ENCODE data around the gene SPEN.

The SPEN gene

GRCh38 chr1:15836772-15837669 is 10.5 kb upstream of the SPEN start:
- WGBS (ENCODE audit: extremely low coverage, insufficient coverage, insufficient read length), result no CpG with 5 or more reads among the region's 62 CpGs
- H3K79me2 ChIP-seq (ENCODE audit: control insufficient read depth, insufficient read depth, low read length, poor library complexity), result peaks cover 10% of the 10 kb centered on the region
- H2BK5ac ChIP-seq (ENCODE audit: low read depth, low read length, poor library complexity), result no peak overlapping the region
- H3K79me1 ChIP-seq (ENCODE audit: low read length), result peaks cover 14% of the 10 kb centered on the region
- H3K9me3 ChIP-seq (ENCODE audit: insufficient read depth, low read depth, low read length), result no peaks in the 10 kb centered on the region
- H2BK120ac ChIP-seq (ENCODE audit: insufficient read depth, low read length, poor library complexity), result no peak overlapping the region
- H3K27me3 ChIP-seq (ENCODE audit: insufficient read depth, low read length), result no peaks in the 10 kb centered on the region
- H2BK12ac ChIP-seq (ENCODE audit: low read length), result no peak overlapping the region
- no peak overlapping the region for H3K27ac ChIP-seq (ENCODE audit: low read depth, low read length)
- no peak overlapping the region for H2AFZ ChIP-seq (ENCODE audit: insufficient read depth, low read length, poor library complexity)
- no peak overlapping the region for H3K14ac ChIP-seq (ENCODE audit: low read length)
- H4K12ac ChIP-seq (ENCODE audit: low read depth, low read length), result peak overlapping the region; percentile 64
- H4K8ac ChIP-seq (ENCODE audit: low read depth, low read length), result peak overlapping the region; percentile 34
- H3K18ac ChIP-seq (ENCODE audit: low read length), result peak overlapping the region; percentile 47
- no peak overlapping the region for H2AK5ac ChIP-seq (ENCODE audit: low read length)
- peak; percentile 16 to 42 for DNase-seq
- no peak overlapping the region for H3K9ac ChIP-seq (ENCODE audit: low read length)
- no peaks in the 10 kb centered on the region for H3K36me3 ChIP-seq (ENCODE audit: control insufficient read depth in 1 of 2, insufficient read depth in 2 of 2, low read length in 2 of 2)
- no peak overlapping the region for H3K4me2 ChIP-seq (ENCODE audit: low read length)
- H3K23ac ChIP-seq (ENCODE audit: low read length), result no peak overlapping the region
- H3K4me3 ChIP-seq (ENCODE audit: low read depth, low read length), result no peak overlapping the region
- H3K4ac ChIP-seq (ENCODE audit: low read depth, low read length), result no peak overlapping the region
- no peak overlapping the region for H4K91ac ChIP-seq (ENCODE audit: low read depth, low read length)
- H3K4me1 ChIP-seq (ENCODE audit: control insufficient read depth in 1 of 2, insufficient read depth in 2 of 2, low read length in 2 of 2), result peaks cover 3 to 5% of the 10 kb centered on the region in 2 experiments

GRCh38 chr1:15837931-15838330 is 9.6 kb upstream of the SPEN start:
- H3K14ac ChIP-seq (ENCODE audit: low read length), result no peak overlapping the region
- no peak overlapping the region for H4K12ac ChIP-seq (ENCODE audit: low read depth, low read length)
- H3K9ac ChIP-seq (ENCODE audit: low read length), result no peak overlapping the region
- peaks cover 10% of the 10 kb centered on the region for H3K79me2 ChIP-seq (ENCODE audit: control insufficient read depth, insufficient read depth, low read length, poor library complexity)
- H4K91ac ChIP-seq (ENCODE audit: low read depth, low read length), result no peak overlapping the region
- H2AK5ac ChIP-seq (ENCODE audit: low read length), result no peak overlapping the region
- no peak overlapping the region for H3K4me2 ChIP-seq (ENCODE audit: low read length)
- H3K27me3 ChIP-seq (ENCODE audit: insufficient read depth, low read length), result no peaks in the 10 kb centered on the region
- H3K36me3 ChIP-seq (ENCODE audit: control insufficient read depth in 1 of 2, insufficient read depth in 2 of 2, low read length in 2 of 2), result no peaks in the 10 kb centered on the region
- H3K4me1 ChIP-seq (ENCODE audit: control insufficient read depth in 1 of 2, insufficient read depth in 2 of 2, low read length in 2 of 2), result peaks cover 3 to 5% of the 10 kb centered on the region in 2 experiments
- no peak overlapping the region for H2BK5ac ChIP-seq (ENCODE audit: low read depth, low read length, poor library complexity)
- no peaks in the 10 kb centered on the region for H3K9me3 ChIP-seq (ENCODE audit: insufficient read depth, low read depth, low read length)
- H3K79me1 ChIP-seq (ENCODE audit: low read length), result peaks cover 14% of the 10 kb centered on the region
- H2BK120ac ChIP-seq (ENCODE audit: insufficient read depth, low read length, poor library complexity), result no peak overlapping the region
- no peak overlapping the region for H3K4ac ChIP-seq (ENCODE audit: low read depth, low read length)
- no peak for DNase-seq
- H3K23ac ChIP-seq (ENCODE audit: low read length), result no peak overlapping the region
- no peak overlapping the region for H4K8ac ChIP-seq (ENCODE audit: low read depth, low read length)
- H3K27ac ChIP-seq (ENCODE audit: low read depth, low read length), result no peak overlapping the region
- WGBS (ENCODE audit: extremely low coverage, insufficient coverage, insufficient read length), result no CpG with 5 or more reads among the region's 7 CpGs
- H2BK12ac ChIP-seq (ENCODE audit: low read length), result no peak overlapping the region
- no peak overlapping the region for H3K4me3 ChIP-seq (ENCODE audit: low read depth, low read length)
- H2AFZ ChIP-seq (ENCODE audit: insufficient read depth, low read length, poor library complexity), result no peak overlapping the region
- no peak overlapping the region for H3K18ac ChIP-seq (ENCODE audit: low read length)

- Histone ChIP-seq H3K79me1 (ENCODE audit: low read length) (peaks cover 14% of the 10 kb centered on the region), H3K27ac (ENCODE audit: low read depth, low read length) (no peak overlapping the region), H3K4me3 (ENCODE audit: low read depth, low read length) (no peak overlapping the region), H3K4ac (ENCODE audit: low read depth, low read length) (no peak overlapping the region), H3K14ac (ENCODE audit: low read length) (no peak overlapping the region), H3K18ac (ENCODE audit: low read length) (no peak overlapping the region), H3K79me2 (ENCODE audit: control insufficient read depth, insufficient read depth, low read length, poor library complexity) (peaks cover 10% of the 10 kb centered on the region), H4K12ac (ENCODE audit: low read depth, low read length) (no peak overlapping the region), H3K23ac (ENCODE audit: low read length) (no peak overlapping the region), H3K9ac (ENCODE audit: low read length) (no peak overlapping the region), H3K4me2 (ENCODE audit: low read length) (no peak overlapping the region), H3K27me3 (ENCODE audit: insufficient read depth, low read length) (no peaks in the 10 kb centered on the region), H3K9me3 (ENCODE audit: insufficient read depth, low read depth, low read length) (no peaks in the 10 kb centered on the region), H2BK12ac (ENCODE audit: low read length) (no peak overlapping the region), H2AFZ (ENCODE audit: insufficient read depth, low read length, poor library complexity) (no peak overlapping the region), H2AK5ac (ENCODE audit: low read length) (no peak overlapping the region), H3K36me3 (ENCODE audit: control insufficient read depth in 1 of 2, insufficient read depth in 2 of 2, low read length in 2 of 2) (no peaks in the 10 kb centered on the region), H2BK5ac (ENCODE audit: low read depth, low read length, poor library complexity) (no peak overlapping the region), H3K4me1 (ENCODE audit: control insufficient read depth in 1 of 2, insufficient read depth in 2 of 2, low read length in 2 of 2) (peaks cover 0 to 2% of the 10 kb centered on the region in 2 experiments), H4K8ac (ENCODE audit: low read depth, low read length) (no peak overlapping the region), H2BK120ac (ENCODE audit: insufficient read depth, low read length, poor library complexity) (no peak overlapping the region), H4K91ac (ENCODE audit: low read depth, low read length) (no peak overlapping the region)
- DNase-seq, result no peak
- WGBS (ENCODE audit: extremely low coverage, insufficient coverage, insufficient read length), result no CpG with 5 or more reads among the region's 4 CpGs
These were observed 8.8 kb upstream of the SPEN start for GRCh38 chr1:15838721-15839120.

DNA sequence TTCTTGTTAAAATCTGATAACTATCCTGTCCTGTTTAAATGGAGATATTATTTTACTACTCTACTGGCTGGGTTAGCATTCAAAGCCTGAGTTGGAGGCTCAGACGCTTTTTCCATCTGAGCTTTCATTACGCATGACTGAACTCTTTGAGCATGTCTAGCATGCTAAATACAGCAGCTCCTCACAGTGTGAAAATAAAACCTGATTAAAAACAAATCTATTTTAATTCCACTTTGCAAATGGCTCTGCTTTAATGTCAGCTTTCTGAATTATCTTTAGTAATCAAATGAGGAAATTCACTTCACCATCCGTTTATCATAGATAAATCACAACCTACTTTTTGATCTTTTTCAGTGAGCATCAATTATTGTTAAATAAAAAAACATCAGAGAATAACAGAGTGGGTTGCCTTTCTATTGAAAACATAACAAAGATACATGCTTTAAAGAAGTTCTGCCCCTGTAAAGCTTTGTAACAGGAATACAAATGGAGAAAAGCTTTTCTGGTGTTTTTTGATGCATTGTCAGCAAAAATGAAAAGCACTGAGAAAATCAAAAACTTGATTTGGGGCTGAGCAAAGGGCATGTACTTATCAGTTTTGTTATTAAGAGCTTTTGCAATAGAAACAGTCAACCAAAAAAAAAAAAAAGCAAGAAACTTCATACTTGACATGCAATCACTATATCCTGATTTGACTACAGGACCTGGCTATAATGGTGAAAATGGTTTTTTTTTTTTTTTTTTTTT is 3.5 kb upstream of the SPEN start:
- no peak overlapping the region for H3K4ac ChIP-seq (ENCODE audit: low read depth, low read length)
- no peak for DNase-seq
- no peak overlapping the region for H2AK5ac ChIP-seq (ENCODE audit: low read length)
- no peak overlapping the region for H3K9ac ChIP-seq (ENCODE audit: low read length)
- H2BK120ac ChIP-seq (ENCODE audit: insufficient read depth, low read length, poor library complexity), result no peak overlapping the region
- no peaks in the 10 kb centered on the region for H3K27me3 ChIP-seq (ENCODE audit: insufficient read depth, low read length)
- H2BK12ac ChIP-seq (ENCODE audit: low read length), result no peak overlapping the region
- no peak overlapping the region for H3K14ac ChIP-seq (ENCODE audit: low read length)
- H4K91ac ChIP-seq (ENCODE audit: low read depth, low read length), result no peak overlapping the region
- H3K4me3 ChIP-seq (ENCODE audit: low read depth, low read length), result no peak overlapping the region
- H3K4me1 ChIP-seq (ENCODE audit: control insufficient read depth in 1 of 2, insufficient read depth in 2 of 2, low read length in 2 of 2), result no peaks in the 10 kb centered on the region
- peaks cover 16% of the 10 kb centered on the region for H3K79me1 ChIP-seq (ENCODE audit: low read length)
- H3K4me2 ChIP-seq (ENCODE audit: low read length), result no peak overlapping the region
- no peak overlapping the region for H3K27ac ChIP-seq (ENCODE audit: low read depth, low read length)
- no peaks in the 10 kb centered on the region for H3K36me3 ChIP-seq (ENCODE audit: control insufficient read depth in 1 of 2, insufficient read depth in 2 of 2, low read length in 2 of 2)
- H2AFZ ChIP-seq (ENCODE audit: insufficient read depth, low read length, poor library complexity), result no peak overlapping the region
- no peak overlapping the region for H3K18ac ChIP-seq (ENCODE audit: low read length)
- H4K12ac ChIP-seq (ENCODE audit: low read depth, low read length), result no peak overlapping the region
- no peak overlapping the region for H3K23ac ChIP-seq (ENCODE audit: low read length)
- no peak overlapping the region for H2BK5ac ChIP-seq (ENCODE audit: low read depth, low read length, poor library complexity)
- H3K9me3 ChIP-seq (ENCODE audit: insufficient read depth, low read depth, low read length), result no peaks in the 10 kb centered on the region
- no CpG with 5 or more reads among the region's 3 CpGs for WGBS (ENCODE audit: extremely low coverage, insufficient coverage, insufficient read length)
- H4K8ac ChIP-seq (ENCODE audit: low read depth, low read length), result no peak overlapping the region
- peaks cover 14% of the 10 kb centered on the region for H3K79me2 ChIP-seq (ENCODE audit: control insufficient read depth, insufficient read depth, low read length, poor library complexity)
